ENCODE measurements around the gene HCK. TPM values are rescaled to one million over a fixed set of nuclear protein-coding genes. Genes with fewer than 3 reads are reported as not detected.

HCK gene
- total RNA-seq, 2 donors from 2014 or later = 0.16 TPM; not detected in 1

DNA sequence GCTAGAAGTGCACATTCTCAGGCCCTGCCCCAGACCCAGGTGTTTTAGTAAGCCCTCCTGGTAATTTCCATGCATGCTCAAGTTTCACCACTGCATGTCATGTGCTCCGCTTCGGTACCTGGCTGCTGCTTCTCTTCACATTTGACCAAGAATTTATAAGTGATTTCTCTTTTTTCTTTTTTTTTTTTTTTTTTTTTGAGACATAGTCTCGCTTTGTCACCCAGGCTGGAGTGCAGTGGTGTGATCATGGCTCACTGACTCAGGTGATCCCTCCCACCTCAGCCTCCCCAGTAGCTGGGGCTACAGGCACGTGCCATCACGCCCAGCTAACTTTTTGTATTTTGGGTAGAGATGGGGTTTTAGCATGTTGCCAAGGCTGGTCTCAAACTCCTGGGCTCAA, 73.5 kb downstream of the HCK start:
- Mint-ChIP-seq H3K27ac (no peak overlapping the region), H3K36me3 (peaks cover 0 to 15% of the 10 kb centered on the region in 2 donors), H3K9me3 (no peaks in the 10 kb centered on the region)
- DNase-seq (ENCODE audit: low spot score in 2 of 2) (no peak), ATAC-seq (no peak)

DNA sequence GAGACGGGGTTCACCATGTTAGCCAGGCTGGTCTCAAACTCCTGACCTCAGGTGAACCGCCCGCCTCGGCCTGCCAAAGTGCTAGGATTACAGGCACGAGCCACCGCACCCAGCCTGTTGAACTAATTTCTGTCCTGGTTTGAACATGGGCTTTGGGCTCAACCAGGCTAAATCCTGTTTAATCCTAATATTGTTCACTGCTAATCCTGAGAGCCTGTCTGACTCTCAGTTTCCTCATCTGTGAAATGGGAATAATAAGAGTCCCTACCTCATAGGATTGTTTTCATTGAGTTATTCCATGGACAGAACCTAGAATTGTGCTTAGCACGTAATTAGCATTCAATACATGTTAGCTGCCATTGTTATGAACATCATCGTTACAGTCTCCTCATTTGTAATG, 74.9 kb downstream of the HCK start:
- ATAC-seq = no peak

DNA sequence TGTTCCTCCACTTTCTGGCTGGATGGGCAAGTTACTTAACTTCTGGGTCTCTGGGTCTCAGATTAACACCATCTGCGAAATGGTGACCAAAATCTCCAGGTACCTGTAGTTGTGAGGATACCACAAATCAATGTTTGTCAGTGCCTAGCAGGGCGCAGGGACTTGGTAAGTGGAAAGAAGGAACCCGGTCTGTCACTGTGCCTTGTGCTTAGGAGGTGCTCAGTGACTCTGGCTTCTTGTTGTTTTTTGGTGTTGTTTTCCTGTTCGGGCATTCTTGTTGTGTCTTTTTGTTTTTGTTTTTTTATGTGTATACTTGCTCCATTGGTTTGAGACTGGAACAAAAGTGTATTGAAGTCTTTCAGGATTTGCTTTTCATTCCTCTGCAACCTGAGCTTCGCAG, 75.3 kb downstream of the HCK start:
- Mint-ChIP-seq H3K36me3 (peaks cover 0 to 15% of the 10 kb centered on the region in 2 donors), H3K27ac (no peak overlapping the region), H3K9me3 (no peaks in the 10 kb centered on the region)
- DNase-seq (ENCODE audit: low spot score in 2 of 2) = no peak
- ATAC-seq = no peak

More for the DNA sequence above, 74.9 kb downstream of the HCK start:
- Mint-ChIP-seq H3K9me3 (no peaks in the 10 kb centered on the region), H3K27ac (no peak overlapping the region), H3K36me3 (peaks cover 0 to 15% of the 10 kb centered on the region in 2 donors)
- DNase-seq (ENCODE audit: low spot score in 2 of 2) = no peak

DNA sequence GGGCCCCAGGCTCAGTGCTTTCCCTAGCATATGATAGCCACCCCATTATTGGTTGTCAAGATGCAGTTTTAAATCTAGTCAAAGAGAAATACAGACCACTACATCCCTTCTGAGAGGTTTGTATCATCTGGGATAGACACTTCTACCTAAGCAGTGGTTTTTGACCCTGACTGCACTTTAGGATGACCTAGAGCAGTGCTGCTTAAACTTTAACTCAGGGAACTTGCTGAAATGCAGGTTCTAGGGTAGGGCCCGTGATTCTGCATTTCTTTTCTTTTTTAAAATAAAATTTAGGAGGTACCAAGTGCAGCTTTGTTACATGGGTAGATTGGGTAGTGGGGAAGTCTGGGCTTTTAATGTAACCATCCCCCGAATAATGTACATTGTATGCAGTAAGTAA, 76.1 kb downstream of the HCK start:
- DNase-seq (ENCODE audit: low spot score in 2 of 2) = no peak
- Mint-ChIP-seq H3K9me3 (no peaks in the 10 kb centered on the region), H3K36me3 (peaks cover 0 to 10% of the 10 kb centered on the region in 2 donors), H3K27ac (no peak overlapping the region)
- ATAC-seq = no peak

DNA sequence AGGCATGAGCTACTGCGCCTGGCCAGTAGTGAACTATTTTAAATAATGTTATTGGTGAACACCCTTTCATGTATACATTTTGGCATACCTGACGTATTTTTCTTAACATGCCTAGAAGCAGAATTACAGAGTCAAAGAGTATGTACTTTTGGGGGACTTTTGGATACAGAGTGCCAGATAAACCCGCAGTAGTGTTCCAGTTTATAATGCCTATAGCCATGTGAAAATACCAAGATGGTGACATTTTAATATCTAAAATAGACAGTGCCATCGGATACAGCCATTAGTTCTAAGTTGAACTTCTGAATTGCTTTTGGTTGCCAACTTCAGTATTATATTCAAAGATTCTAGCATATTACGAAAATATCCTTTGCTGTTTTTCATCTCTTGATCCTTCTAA, 77.8 kb downstream of the HCK start:
- DNase-seq (ENCODE audit: low spot score in 2 of 2) (no peak), ATAC-seq (no peak)
- Mint-ChIP-seq H3K27ac (no peak overlapping the region), H3K9me3 (no peaks in the 10 kb centered on the region), H3K36me3 (peaks cover 0 to 3% of the 10 kb centered on the region in 2 donors)

DNA sequence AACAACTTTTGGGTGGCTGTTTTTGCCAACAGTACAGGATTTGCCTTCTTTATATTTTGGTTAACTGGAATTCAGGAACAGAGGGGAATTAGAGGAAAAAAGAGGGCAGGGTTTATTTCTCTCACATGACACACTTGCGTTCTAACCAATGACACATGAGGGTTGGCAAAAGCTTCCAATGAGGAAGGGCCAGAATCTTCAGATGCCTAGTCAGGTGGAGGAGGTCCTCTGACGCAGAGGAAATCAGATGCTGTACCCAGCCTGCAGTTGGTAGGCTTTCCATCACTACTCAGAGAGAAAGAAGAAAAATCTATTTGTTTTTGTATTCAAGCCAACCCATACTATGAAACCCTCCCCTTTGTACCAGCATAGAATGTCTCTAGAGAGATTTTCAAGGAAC, 78.3 kb downstream of the HCK start:
- Mint-ChIP-seq H3K36me3 (no peaks in the 10 kb centered on the region), H3K9me3 (no peaks in the 10 kb centered on the region), H3K27ac (no peak overlapping the region)
- DNase-seq (ENCODE audit: low spot score in 2 of 2) (no peak), ATAC-seq (no peak)

DNA sequence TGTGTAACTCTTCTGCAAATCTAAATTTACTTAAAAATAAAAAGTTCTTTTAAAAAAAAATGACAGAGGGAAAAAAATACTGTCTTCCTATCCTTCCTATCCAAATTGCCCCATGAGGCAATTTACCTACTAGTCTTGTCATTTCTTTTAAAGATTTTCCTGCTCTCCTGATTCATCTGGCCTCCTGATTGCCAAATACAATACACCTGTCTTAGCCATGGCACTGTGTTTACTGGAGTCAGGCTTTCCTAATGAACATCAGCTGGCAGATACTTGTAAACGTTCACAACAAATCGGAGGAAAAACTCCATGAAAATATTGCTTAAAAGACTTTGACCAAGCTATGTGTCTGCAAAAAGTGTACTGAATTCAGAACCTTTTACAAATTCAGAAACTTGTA, 78.9 kb downstream of the HCK start:
- ATAC-seq (no peak), DNase-seq (ENCODE audit: low spot score in 2 of 2) (no peak)
- no peak overlapping the region for H3K27ac Mint-ChIP-seq
- no peaks in the 10 kb centered on the region for H3K36me3 Mint-ChIP-seq
- H3K9me3 Mint-ChIP-seq = no peaks in the 10 kb centered on the region

DNA sequence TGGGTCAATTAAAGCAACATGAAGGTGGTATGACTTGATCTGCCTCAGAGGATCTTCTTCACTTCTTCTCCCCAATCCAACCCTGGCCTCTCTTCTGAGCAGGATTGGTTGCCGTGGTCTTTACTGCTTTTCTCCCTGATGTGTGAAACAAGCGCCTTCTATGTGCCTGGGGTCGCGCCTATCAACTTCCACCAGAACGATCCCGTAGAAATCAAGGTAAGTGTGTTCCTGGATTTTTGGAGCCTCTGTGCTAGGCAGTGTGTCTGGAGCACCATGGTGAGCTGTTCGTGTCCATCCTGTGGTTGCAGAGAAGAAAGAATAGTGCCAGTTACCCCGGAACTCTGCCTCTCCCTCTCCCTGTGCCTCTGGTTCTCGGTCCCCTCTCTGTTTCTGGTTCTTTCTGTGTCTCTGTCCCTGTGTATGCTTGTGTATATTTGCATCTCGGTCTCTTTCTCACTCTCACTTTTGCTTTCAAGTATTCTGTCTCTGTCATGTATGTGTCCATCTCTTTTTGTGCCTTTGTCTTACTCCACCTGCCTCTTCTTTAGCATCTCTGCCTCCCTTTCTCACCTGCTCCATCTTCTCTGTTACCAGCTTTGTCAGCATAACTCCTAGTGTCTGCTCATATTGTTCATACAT, 81.0 kb downstream of the HCK start:
- Mint-ChIP-seq H3K9me3 (no peaks in the 10 kb centered on the region), H3K27ac (no peak overlapping the region), H3K36me3 (peaks cover 0 to 7% of the 10 kb centered on the region in 2 donors)
- no peak for ATAC-seq
- no peak for DNase-seq (ENCODE audit: low spot score in 2 of 2)

DNA sequence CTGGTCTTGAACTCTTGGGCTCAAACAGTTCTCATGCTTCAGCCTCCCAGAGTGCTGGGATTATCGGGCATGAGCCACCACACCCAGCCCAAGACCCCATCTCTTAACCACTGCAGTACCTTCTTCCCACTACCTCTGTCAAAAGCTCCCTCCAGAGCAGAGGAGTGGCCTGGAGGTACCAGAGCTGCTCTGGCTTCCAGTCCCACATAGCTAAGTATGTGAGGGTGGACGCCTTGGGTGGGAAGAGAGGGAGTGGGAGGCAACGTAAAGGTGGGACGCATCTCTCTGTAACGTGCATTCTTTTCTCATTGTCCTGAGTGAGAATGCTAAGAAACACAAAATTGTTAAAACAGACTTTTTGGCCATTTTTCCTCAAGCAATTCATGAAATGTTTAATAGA, 82.0 kb downstream of the HCK start:
- DNase-seq (ENCODE audit: low spot score in 2 of 2) = no peak
- no peak for ATAC-seq
- Mint-ChIP-seq H3K9me3 (no peaks in the 10 kb centered on the region), H3K27ac (no peak overlapping the region), H3K36me3 (peaks cover 0 to 10% of the 10 kb centered on the region in 2 donors)

DNA sequence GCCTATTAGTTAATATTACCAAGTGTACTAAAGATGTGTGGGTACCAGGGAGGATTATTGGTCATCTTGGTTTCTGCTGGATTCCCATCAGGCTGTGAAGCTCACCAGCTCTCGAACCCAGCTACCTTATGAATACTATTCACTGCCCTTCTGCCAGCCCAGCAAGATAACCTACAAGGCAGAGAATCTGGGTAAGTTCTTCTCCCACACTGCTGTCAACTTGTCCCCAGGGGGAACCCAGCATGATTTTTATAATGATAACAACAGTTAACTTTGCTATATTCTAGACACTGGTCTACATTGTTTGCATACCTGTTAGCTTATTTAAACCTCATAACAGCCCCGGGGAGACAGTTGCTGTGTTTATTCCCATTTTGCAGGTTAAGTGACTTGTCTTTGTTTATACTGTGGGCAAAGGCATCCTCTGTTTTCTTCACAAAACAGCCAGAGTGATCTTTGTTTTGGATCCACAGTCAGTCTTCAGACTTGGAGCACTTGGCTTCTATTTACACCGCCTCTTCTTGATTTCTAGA, 84.0 kb downstream of the HCK start:
- no peak for ATAC-seq
- Mint-ChIP-seq H3K9me3 (no peaks in the 10 kb centered on the region), H3K36me3 (peaks cover 6 to 21% of the 10 kb centered on the region in 2 donors), H3K27ac (no peak overlapping the region)
- DNase-seq (ENCODE audit: low spot score in 2 of 2) = no peak

DNA sequence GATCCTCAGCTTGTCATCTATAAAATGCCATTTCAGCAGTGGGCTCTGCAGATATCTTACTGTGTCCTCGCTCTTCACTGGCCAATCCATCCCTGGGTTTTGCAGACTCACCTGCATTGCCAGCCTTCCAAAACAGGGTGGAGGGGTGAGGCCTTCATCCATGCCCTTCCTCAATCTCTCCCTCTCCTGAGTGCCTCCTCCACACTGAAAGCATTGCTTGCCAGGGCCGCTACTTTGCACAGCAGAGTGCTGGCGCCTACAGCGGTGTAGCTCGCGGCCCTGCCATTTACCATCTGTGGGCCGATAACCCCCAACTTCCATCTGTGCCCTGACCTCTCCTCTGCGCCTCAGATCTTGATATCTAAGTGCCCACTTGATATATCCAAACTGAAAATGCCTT, 86.9 kb downstream of the HCK start:
- peaks cover 17 to 27% of the 10 kb centered on the region in 2 donors for H3K36me3 Mint-ChIP-seq
- H3K9me3 Mint-ChIP-seq = no peaks in the 10 kb centered on the region
- H3K27ac Mint-ChIP-seq = peak overlapping the region in 1 of 2 donors; percentile 81
- DNase-seq (ENCODE audit: low spot score in 2 of 2) = no peak
- no peak for ATAC-seq

DNA sequence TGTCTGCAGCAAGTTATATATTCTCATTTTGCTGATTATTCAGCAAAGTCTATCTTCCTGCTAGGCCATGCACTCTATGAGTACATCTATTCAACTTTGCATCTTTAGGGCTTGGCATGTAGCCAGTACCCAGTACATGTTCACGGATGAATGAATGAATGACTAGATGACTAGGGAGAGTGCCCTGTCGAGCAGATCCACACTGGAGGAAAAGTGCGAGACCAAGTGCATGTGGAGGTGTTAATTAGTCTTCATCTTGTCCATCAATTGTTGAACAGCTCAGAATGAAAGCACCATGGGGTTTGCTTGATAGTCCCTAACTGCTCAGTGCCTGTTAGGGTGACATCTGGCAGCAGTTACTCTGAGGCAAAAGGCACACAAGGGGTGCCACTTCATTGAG, 87.9 kb downstream of the HCK start:
- H3K36me3 Mint-ChIP-seq = peaks cover 19 to 27% of the 10 kb centered on the region in 2 donors
- H3K27ac Mint-ChIP-seq = peak overlapping the region; percentile 14 to 58
- ATAC-seq = no peak
- no peak for DNase-seq (ENCODE audit: low spot score in 2 of 2)
- H3K9me3 Mint-ChIP-seq = no peaks in the 10 kb centered on the region

DNA sequence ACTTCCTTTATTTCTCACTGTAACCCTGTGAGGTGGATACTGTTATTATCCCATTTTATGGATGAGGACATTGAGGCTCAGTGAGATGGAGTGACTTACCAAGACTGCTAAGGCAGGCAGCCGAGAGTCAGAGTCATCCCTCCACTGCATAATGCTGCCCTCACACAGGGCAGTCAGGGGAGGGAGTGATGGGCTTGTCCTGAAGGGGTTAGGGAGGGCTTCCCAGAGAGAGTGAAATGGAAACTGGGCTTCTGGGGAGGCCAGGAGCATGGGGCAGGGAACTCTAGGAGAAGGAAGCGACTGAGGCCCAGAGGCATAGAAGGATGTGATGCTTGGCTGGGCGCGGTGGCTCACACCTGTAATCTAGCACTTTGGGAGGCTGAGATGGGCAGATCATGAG, 88.6 kb downstream of the HCK start:
- Mint-ChIP-seq H3K9me3 (no peaks in the 10 kb centered on the region), H3K36me3 (peaks cover 19 to 27% of the 10 kb centered on the region in 2 donors), H3K27ac (peak overlapping the region; percentile 14 to 25)
- no peak for ATAC-seq
- DNase-seq (ENCODE audit: low spot score in 2 of 2) = no peak

DNA sequence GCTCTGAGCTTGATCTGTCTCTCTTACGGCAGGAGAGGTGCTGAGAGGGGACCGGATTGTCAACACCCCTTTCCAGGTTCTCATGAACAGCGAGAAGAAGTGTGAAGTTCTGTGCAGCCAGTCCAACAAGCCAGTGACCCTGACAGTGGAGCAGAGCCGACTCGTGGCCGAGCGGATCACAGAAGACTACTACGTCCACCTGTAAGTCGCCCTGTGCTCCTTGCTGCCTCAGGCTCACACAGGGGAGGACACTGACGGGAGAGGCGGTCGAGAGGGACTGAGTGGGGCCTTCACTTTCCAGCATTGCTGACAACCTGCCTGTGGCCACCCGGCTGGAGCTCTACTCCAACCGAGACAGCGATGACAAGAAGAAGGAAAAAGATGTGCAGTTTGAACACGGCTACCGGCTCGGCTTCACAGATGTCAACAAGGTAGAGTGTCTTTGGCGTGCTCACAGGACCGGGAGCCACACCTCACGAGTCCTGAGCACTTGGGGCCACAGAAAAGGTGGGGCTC, 89.5 kb downstream of the HCK start:
- Mint-ChIP-seq H3K9me3 (no peaks in the 10 kb centered on the region), H3K27ac (peak overlapping the region; percentile 3 to 51), H3K36me3 (peaks cover 19 to 27% of the 10 kb centered on the region in 2 donors)
- DNase-seq (ENCODE audit: low spot score in 2 of 2) (no peak), ATAC-seq (no peak)

DNA sequence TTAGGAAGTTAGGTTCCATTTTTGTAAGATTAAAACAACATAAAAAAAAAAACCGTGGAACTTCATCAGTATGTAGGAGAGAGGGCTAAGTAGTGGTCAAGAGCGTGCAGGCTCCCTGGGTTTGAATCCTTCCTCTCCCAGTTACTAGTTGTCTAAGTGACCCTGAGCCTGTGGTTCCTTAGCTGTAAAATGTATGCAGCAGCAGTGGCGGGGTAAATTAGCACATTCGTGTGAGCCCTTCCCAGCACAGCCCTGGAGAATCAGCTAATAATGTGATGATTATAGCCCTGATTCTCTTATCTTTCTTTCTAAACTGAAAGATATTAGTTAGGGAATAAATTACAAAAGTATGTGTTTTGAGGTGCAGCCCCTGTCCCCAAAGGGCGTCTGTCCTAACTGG, 90.0 kb downstream of the HCK start:
- ATAC-seq (no peak), DNase-seq (ENCODE audit: low spot score in 2 of 2) (no peak)
- Mint-ChIP-seq H3K36me3 (peaks cover 19 to 26% of the 10 kb centered on the region in 2 donors), H3K9me3 (no peaks in the 10 kb centered on the region), H3K27ac (peak overlapping the region; percentile 51 to 62)

DNA sequence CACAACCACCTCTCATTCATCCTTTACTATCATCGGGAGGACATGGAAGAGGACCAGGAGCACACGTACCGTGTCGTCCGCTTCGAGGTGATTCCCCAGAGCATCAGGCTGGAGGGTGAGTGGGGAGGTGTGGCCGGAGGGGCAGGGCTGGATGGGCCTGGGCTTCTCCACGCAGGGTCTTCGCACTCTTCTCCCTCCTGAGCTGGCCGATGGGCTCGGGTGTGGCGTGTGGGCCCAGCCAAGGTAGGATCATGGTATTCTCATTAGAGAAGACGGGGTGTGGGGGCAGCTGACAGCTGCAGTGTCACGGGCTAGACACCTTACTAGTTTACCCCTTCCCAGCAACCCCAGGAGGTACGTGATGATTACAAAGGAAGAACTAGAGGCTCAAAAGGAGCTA, 90.9 kb downstream of the HCK start:
- H3K9me3 Mint-ChIP-seq = no peaks in the 10 kb centered on the region
- ATAC-seq = no peak
- no peak for DNase-seq (ENCODE audit: low spot score in 2 of 2)
- no peak overlapping the region for H3K27ac Mint-ChIP-seq
- H3K36me3 Mint-ChIP-seq = peaks cover 19 to 20% of the 10 kb centered on the region in 2 donors

DNA sequence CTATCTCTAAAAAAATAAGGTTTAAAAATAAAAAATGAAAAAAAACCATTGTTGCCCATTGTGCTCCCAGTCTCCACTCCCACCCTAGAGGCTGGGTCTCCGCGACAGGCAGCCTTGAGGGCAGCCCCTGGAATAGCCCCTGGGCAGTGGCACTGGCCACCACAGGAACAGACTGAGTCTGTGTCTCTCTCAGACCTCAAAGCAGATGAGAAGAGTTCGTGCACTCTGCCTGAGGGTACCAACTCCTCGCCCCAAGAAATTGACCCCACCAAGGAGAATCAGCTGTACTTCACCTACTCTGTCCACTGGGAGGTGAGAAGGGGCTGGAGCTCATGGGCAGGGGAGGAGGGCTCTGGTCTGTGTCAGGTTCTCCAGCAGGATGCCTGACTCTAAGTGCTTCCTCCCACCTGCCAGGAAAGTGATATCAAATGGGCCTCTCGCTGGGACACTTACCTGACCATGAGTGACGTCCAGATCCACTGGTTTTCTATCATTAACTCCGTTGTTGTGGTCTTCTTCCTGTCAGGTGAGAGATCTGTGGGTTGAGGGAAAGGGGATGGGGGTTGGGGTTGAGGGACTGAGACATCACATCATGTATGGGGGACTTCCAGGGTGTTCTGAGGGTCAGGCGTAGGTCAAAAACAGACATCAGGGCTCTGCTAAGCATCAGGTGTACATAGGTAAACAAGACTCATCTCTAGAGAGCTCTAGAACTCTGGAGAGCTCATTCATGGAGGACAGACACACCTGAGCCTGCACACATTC, 93.0 kb downstream of the HCK start:
- Mint-ChIP-seq H3K36me3 (peaks cover 7 to 14% of the 10 kb centered on the region in 2 donors), H3K27ac (peak overlapping the region; percentile 50 to 81), H3K9me3 (no peaks in the 10 kb centered on the region)
- no peak for ATAC-seq
- DNase-seq (ENCODE audit: low spot score in 2 of 2) = no peak
